GDM1 (cell line): ENCODE measurements around the gene PHF1.

Experiments
- DNase-seq: peaks from one replicate; lab custom pipeline; 2025; lab: John Stamatoyannopoulos, UW

The PHF1 gene

GRCh38 chr6:33454009-33454946 is 43.5 kb downstream of the PHF1 start, which contains the start of gene ZBTB9:
ZBTB9 (plus strand) TSS chr6:33454576; CDS start chr6:33455101, 525 bp downstream.
- peak; percentile 93 for DNase-seq

GRCh38 chr6:33455051-33455450 is 44.2 kb downstream of the PHF1 start:
- DNase-seq, result no peak

DNA sequence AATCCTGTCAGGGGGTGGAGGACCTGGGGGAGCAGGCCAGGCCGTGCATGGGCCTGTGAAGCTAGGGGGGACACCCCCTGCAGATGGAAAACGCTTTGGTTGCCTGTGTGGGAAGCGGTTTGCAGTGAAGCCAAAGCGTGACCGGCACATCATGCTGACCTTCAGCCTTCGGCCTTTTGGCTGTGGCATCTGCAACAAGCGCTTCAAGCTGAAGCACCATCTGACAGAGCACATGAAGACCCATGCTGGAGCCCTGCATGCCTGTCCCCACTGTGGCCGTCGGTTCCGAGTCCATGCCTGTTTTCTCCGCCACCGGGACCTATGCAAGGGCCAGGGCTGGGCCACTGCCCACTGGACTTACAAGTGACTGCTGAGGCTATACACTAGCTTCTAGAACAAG is 45.3 kb downstream of the PHF1 start:
- DNase-seq, result no peak

DNA sequence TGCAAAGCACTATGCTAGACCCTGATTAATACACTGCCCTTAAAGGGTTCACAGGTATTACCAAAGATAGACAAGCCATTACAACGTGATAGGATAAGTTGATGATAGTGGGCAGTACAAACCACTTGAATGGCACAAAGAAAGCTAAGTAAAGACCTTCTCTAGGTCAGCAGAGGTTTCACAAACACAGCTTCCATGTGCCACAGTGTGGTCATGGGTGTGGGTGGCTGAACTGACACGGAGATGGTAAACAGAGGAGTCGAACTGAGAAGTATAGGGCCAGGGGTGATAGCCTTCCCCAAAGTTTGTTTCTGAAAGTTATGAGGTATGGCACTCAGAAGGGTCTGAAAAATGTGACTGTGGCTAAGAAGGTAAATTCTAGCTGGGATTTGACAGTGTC is 47.9 kb downstream of the PHF1 start:
- no peak for DNase-seq

DNA sequence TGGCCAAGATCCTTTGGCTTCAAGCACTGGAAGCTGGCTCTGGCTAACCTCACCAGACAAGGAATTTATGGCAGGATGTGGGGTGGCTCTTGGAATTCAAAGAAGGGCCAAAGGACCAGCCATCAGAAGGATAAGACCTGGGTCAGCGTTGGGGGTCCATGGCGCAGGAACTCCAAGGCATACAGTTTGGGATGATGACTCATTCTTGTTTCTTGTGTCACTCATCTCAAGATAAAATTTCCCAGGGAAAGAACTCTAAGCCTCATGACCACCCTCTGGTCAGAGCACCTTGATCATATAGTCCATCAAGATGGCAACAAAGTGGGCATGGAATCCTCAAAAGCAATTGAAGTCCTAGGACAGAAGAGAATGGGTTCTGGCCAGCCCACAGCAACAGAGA is 48.4 kb downstream of the PHF1 start:
- DNase-seq, result no peak
